Muscle of back (tissue), 11 donors: ENCODE data around the gene ARMC7. TPM values are rescaled to one million over a fixed set of nuclear protein-coding genes. Genes with fewer than 3 reads are reported as not detected.

ENCODE experiments used
- DNase-seq, 3 donors: peaks; one replicate each; pipeline versions ENCODE4 v3.0.0 to v3.0.0-alpha.2; 2013
- polyA plus RNA-seq, 10 donors: library from polyadenylated mRNA; unstranded; fragments of 120-200 nt; gene quantifications; one replicate each; pipeline ENCODE4 v1.2.1, GENCODE V29; 2013; ENCODE audit not compliant: insufficient read length in 10 of 10

The ARMC7 gene
- polyA plus RNA-seq, 10 donors: 4.6 to 7.8 (median 6.6) TPM

DNA sequence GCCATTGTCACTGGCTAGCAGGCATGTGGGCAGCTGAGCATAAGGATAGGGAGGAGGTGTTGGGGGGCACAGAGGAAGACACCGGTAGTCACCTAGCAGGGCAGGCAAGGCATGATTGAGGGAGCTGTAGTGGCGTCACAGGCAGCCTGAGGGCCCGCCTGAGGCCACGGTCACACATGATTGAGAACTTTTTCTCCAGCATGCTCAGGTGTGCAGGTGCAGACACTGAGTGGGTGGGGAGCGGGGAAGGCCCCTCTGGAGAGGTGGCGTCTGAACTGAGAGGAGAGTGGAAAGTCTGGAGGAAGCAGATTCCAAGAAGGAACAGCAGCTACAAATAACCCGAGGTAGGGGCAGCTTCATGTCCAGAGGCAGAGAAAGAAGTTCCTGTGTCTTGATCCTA is 10.9 kb upstream of the ARMC7 start:
- no peak for DNase-seq

DNA sequence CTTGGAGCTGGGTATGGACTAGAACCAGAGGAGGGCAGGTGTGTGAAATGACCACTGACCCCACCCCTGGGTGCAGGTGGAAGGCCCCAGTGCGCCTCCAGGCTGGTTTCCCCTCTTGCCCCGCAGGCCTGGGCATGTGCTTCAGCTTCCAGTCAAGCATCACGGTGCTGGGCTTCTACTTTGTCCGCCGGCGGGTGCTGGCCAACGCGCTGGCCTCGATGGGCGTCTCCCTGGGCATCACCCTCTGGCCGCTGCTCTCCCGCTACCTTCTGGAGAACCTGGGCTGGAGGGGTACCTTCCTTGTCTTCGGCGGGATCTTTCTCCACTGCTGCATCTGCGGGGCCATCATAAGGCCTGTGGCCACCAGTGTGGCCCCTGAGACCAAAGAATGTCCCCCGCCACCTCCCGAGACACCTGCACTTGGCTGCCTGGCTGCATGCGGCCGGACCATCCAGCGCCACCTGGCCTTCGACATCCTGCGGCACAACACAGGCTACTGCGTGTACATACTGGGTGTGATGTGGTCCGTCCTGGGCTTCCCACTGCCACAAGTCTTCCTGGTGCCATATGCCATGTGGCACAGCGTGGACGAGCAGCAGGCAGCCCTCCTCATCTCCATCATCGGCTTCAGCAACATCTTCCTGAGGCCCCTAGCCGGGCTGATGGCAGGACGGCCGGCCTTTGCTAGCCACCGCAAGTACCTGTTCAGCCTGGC is 9.7 kb upstream of the ARMC7 start:
- peak in 1 of 3 donors; percentile 2 for DNase-seq

DNA sequence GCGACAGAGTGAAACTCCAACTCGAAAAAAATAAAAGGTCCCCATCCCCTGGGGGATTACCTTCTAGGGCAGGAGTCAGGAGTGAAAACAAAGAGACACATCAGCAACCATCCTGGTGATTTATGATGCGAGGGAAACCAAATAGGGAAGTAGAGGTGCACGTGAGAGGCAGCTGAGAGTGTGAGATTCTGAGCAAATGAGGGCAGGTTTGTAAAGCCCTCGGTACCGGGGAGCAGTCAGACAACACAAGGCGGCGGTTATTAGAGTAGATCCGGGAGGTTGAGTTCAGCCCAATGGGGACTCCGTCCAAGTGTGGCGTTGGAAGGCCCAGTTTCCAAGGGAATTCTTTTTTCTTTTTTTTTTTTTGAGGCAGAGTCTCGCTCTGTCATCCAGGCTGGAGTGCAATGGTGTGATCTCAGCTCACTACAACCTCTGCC is 7.4 kb upstream of the ARMC7 start:
- peak in 1 of 3 donors; percentile 24 for DNase-seq

GRCh38 chr17:75103601-75104554 is 5.9 kb upstream of the ARMC7 start:
- no peak for DNase-seq

- peak in 1 of 3 donors; percentile 36 for DNase-seq
Observed at GRCh38 chr17:75105126-75106080, 4.4 kb upstream of the ARMC7 start.

DNA sequence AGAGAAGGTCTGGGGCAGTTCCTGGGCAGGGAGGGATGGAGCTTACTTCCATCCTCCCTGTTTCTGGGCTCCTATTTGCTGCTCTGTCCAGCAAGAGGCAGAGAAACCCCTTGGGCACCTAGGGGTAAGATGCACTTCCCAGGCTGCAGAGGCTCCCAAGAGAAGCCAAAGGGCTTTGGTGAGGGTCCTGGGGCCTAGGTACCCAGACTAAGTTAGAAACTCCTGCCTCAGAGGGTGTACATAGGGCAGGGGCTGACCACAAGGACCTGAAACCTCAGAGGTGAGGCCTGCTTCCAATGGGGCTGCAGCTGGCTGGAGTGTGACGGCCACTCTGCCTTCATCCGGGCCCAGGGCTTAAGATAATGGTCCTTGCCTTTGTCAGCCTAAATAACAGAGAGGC is 1.6 kb upstream of the ARMC7 start:
- peak in 1 of 3 donors; percentile 3 for DNase-seq

- DNase-seq: no peak
Observed at GRCh38 chr17:75109046-75109406, 743 bp upstream of the ARMC7 start.

- DNase-seq: peak in 1 of 3 donors; percentile 45
Observed at GRCh38 chr17:75110234-75110937, 617 bp downstream of the ARMC7 start.

DNA sequence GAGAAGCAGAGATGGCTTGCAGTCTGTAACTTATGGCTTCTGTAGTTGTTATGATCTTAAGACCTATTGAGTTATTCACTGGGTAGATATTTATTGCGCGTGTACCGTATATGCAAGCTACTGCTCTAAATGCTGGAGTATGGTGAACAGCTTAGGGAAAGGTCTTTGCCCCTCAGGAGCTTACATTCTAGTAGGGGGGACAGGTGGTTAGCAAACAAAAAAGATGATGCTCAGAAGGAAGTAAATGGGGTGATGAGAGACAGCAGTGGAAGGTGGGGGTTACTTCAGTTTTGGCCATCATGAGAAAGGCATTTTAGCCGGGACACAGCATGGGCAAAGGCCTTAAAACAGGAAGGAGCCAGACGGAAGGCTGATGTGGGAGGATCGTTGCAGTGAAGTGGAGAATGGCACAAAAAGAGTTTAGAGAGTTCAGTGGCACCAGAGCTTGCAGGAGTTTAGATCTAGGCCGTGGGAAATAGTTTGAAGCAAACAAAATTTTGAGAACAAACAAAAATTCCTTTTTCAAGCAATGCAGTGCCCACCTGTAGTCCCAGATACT is 2.1 kb downstream of the ARMC7 start:
- no peak for DNase-seq

- DNase-seq: peak; percentile 91 to 95 (median 94)
Observed at GRCh38 chr17:75113798-75114551, 4.2 kb downstream of the ARMC7 start.

DNA sequence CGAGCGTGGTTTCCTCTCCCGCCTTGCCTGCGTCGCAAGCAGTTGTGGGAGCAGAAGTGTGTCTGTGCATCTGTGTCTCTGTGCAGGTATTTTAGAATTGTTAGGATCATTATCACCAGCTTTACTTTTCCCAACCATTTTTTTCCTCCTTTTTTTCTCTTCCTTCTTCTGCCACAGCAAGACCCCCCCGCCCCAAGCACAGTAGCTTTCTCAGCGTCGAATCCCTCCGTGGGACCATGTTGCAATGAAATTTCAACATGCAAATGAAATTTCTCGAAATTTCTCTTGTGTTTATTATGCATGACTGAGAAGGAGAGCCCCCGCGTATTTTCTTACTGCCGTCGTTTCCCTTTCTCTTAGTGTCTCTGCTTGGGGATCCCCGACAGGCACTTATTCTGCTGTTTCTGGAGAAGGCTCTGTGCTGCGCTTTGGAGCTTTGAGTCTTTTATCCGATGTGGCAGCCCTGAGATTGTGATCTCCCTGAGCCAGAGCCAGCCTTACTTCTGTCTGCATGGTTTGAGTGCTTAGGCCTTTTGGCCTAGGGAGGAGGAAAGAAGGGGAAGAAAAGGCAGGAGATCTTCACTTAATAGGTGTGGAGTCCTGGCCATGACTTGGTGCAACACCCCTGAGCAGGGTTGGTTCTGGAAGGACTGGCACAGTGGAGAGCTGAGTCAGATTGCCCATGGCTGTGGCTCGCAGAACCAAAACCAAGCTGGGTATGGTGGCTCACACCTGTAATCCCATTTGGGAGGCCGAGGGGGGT is 5.0 kb downstream of the ARMC7 start:
- DNase-seq: no peak

DNA sequence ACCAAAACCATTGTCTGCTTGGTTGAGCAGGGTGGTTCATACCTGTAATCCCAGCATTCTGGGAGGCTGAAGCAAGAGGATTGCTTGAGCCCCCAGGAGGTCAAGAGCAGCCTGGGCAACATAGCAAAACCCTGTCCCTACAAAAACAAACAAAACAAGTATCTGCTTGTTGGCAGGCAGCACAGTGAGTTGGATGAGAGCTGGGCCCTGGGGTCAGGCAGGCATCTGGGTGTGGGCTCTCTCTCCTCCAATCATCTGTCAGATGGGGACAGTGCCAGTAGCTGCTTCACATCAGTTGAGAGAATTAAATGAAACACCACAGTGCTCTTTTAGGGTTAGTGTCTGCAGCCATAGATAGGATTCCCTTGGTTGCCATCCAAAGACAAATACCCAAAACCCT is 5.8 kb downstream of the ARMC7 start:
- DNase-seq: no peak

DNA sequence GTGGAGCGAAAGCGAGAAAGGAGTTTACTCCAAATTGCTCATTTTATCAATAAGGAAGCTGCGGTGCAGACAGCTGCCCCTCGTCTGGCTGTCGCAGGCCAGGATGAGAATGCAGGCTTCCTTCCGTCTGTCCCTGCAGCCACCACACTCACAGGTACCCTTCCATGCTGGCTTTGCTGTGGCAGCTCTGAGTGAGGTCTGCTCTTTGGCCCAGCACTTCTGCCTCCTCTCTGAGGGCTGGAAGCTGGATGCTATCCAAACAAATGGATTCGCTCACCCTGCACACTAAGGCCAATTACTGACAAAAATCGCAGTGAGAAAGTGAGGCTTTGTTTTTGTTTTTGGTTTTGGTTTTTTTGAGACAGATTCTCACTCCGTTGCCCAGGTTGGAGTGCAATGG is 7.0 kb downstream of the ARMC7 start:
- peak in 1 of 3 donors; percentile 44 for DNase-seq

GRCh38 chr17:75118307-75118706 is 8.5 kb downstream of the ARMC7 start:
- no peak for DNase-seq

- no peak for DNase-seq
Observed at GRCh38 chr17:75124041-75124818, 14.5 kb downstream of the ARMC7 start.

GRCh38 chr17:75124819-75125162 is 15.0 kb downstream of the ARMC7 start:
- no peak for DNase-seq

GRCh38 chr17:75125984-75126383 is 16.2 kb downstream of the ARMC7 start:
- DNase-seq: no peak

GRCh38 chr17:75126954-75127353 is 17.2 kb downstream of the ARMC7 start:
- no peak for DNase-seq
